Loucy (cell line): ENCODE data around the gene CCDC51.

Experiments
- CTCF ChIP-seq: fragments of 200-600 bp; sonication (generic); conservative IDR thresholded peaks from 2 replicates; pipeline ENCODE4 v1.5.1; 2014; ENCODE audit warnings: mild to moderate bottlenecking, antibody characterized with exemption, low read length
- EZH2phosphoT487 ChIP-seq: fragments of 200-600 bp; IDR thresholded peaks from 2 replicates; pipeline ENCODE4 v1.6.1; 2018; ENCODE audit warnings: antibody characterized with exemption, mild to moderate bottlenecking, moderate library complexity, borderline replicate concordance

DNA sequence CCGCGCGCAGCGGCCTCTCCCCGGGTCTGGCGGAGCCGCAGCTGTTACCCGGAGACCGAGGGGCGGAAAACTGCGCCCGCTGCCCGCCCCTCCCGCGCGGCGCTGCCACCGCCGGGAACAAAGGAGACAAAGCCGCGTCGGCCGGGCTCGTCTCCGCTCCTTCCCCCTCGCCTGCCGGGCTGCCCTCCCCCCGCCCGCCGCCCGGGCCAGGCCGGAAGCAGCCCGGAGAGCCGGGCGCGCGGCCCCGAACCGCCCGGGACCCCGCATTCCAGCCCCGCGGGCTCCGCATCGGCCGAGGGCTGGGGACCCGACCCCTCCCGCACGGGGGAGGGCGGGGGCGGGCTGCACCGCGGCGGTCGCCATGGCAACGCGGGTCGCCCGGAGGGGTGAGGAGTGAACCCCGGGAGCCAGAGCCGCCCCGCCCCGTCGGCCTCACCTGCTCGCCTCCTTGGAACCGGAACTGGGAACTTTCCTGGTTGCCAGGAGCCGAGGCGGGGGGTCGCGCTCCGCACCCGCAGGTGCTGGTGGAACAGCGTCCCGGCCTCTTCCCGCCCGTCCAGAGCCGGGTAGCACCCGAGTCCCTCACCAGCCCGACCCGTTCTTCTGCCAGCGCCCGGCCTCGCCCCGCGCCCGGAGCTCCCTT, 10.5 kb downstream of the CCDC51 start:
- no peak for TF ChIP-seq EZH2phosphoT487
- no peak for TF ChIP-seq CTCF
